Duodenal mucosa (tissue), 2 donors: ENCODE data around the gene METTL8.

ENCODE experiments used
- H3K27ac ChIP-seq: one replicate; pipeline ENCODE4 v1.7.0; 2013; ENCODE audit warnings: low read depth, low read length
- H3K27me3 ChIP-seq, 2 donors: one replicate each; pipeline ENCODE4 v1.7.0; 2013; ENCODE audit warnings: low read length in 2 of 2, control low read depth in 1 of 2; ENCODE audit not compliant: insufficient read depth in 2 of 2, control insufficient read depth in 1 of 2
- H3K36me3 ChIP-seq, 2 donors: one replicate each; pipeline ENCODE4 v1.7.0; 2013; ENCODE audit warnings: low read length in 2 of 2, control low read depth in 1 of 2; ENCODE audit not compliant: insufficient read depth in 2 of 2, control insufficient read depth in 1 of 2
- H3K4me1 ChIP-seq, 2 donors: one replicate each; pipeline ENCODE4 v1.7.0; 2013; ENCODE audit warnings: low read length in 2 of 2, control low read depth in 1 of 2; ENCODE audit not compliant: insufficient read depth in 2 of 2, control insufficient read depth in 1 of 2
- H3K4me3 ChIP-seq, 2 donors: one replicate each; pipeline ENCODE4 v1.7.0; 2013; ENCODE audit warnings: low read length in 2 of 2, low read depth in 1 of 2
- H3K9ac ChIP-seq, 2 donors: one replicate each; pipeline ENCODE4 v1.7.0; 2013; ENCODE audit warnings: low read length in 2 of 2, low read depth in 1 of 2
- H3K9me3 ChIP-seq, 2 donors: one replicate each; pipeline ENCODE4 v1.7.0; 2013; ENCODE audit warnings: low read length in 2 of 2, control low read depth in 1 of 2; ENCODE audit not compliant: control insufficient read depth in 1 of 2

The METTL8 gene

GRCh38 chr2:171330155-171330956 lies 103.4 kb downstream of the METTL8 start:
- H3K4me1 ChIP-seq, result no peaks in the 10 kb centered on the region
- H3K4me3 ChIP-seq, result no peak overlapping the region
- no peak overlapping the region for H3K9ac ChIP-seq
- H3K36me3 ChIP-seq, result no peaks in the 10 kb centered on the region
- no peak overlapping the region for H3K27ac ChIP-seq
- no peaks in the 10 kb centered on the region for H3K9me3 ChIP-seq
- H3K27me3 ChIP-seq, result no peaks in the 10 kb centered on the region

GRCh38 chr2:171327043-171327496 lies 106.7 kb downstream of the METTL8 start:
- no peaks in the 10 kb centered on the region for H3K4me1 ChIP-seq
- H3K27ac ChIP-seq, result no peak overlapping the region
- no peaks in the 10 kb centered on the region for H3K9me3 ChIP-seq
- H3K9ac ChIP-seq, result no peak overlapping the region
- no peaks in the 10 kb centered on the region for H3K27me3 ChIP-seq
- no peak overlapping the region for H3K4me3 ChIP-seq
- no peaks in the 10 kb centered on the region for H3K36me3 ChIP-seq

GRCh38 chr2:171325886-171326585 lies 107.8 kb downstream of the METTL8 start:
- no peak overlapping the region for H3K27ac ChIP-seq
- no peaks in the 10 kb centered on the region for H3K9me3 ChIP-seq
- no peak overlapping the region for H3K4me3 ChIP-seq
- no peaks in the 10 kb centered on the region for H3K27me3 ChIP-seq
- H3K36me3 ChIP-seq, result no peaks in the 10 kb centered on the region
- H3K4me1 ChIP-seq, result no peaks in the 10 kb centered on the region
- H3K9ac ChIP-seq, result no peak overlapping the region

- Histone ChIP-seq H3K36me3 (no peaks in the 10 kb centered on the region), H3K4me3 (no peak overlapping the region), H3K9me3 (no peaks in the 10 kb centered on the region), H3K27ac (no peak overlapping the region), H3K9ac (no peak overlapping the region), H3K27me3 (no peaks in the 10 kb centered on the region), H3K4me1 (no peaks in the 10 kb centered on the region)
Measured at GRCh38 chr2:171323971-171324528, 109.7 kb downstream of the METTL8 start.

- Histone ChIP-seq H3K4me3 (no peak overlapping the region), H3K4me1 (no peaks in the 10 kb centered on the region), H3K36me3 (no peaks in the 10 kb centered on the region), H3K9ac (no peak overlapping the region), H3K9me3 (no peaks in the 10 kb centered on the region), H3K27me3 (no peaks in the 10 kb centered on the region), H3K27ac (no peak overlapping the region)
Measured at GRCh38 chr2:171322928-171323327, 110.9 kb downstream of the METTL8 start.

GRCh38 chr2:171320731-171321130 lies 113.1 kb downstream of the METTL8 start:
- no peaks in the 10 kb centered on the region for H3K27me3 ChIP-seq
- no peaks in the 10 kb centered on the region for H3K9me3 ChIP-seq
- no peak overlapping the region for H3K4me3 ChIP-seq
- H3K9ac ChIP-seq, result no peak overlapping the region
- H3K4me1 ChIP-seq, result no peaks in the 10 kb centered on the region
- H3K36me3 ChIP-seq, result no peaks in the 10 kb centered on the region
- H3K27ac ChIP-seq, result no peak overlapping the region

GRCh38 chr2:171320208-171320621 lies 113.6 kb downstream of the METTL8 start:
- no peak overlapping the region for H3K4me3 ChIP-seq
- no peak overlapping the region for H3K9ac ChIP-seq
- no peaks in the 10 kb centered on the region for H3K9me3 ChIP-seq
- no peaks in the 10 kb centered on the region for H3K27me3 ChIP-seq
- H3K4me1 ChIP-seq, result no peaks in the 10 kb centered on the region
- H3K36me3 ChIP-seq, result no peaks in the 10 kb centered on the region
- H3K27ac ChIP-seq, result no peak overlapping the region

GRCh38 chr2:171319164-171319810 lies 114.5 kb downstream of the METTL8 start:
- Histone ChIP-seq H3K27me3 (no peaks in the 10 kb centered on the region), H3K36me3 (no peaks in the 10 kb centered on the region), H3K4me3 (no peak overlapping the region), H3K27ac (no peak overlapping the region), H3K9me3 (no peaks in the 10 kb centered on the region), H3K4me1 (no peaks in the 10 kb centered on the region), H3K9ac (no peak overlapping the region)

- H3K4me1 ChIP-seq, result no peaks in the 10 kb centered on the region
- H3K9ac ChIP-seq, result no peak overlapping the region
Measured at GRCh38 chr2:171318463-171318934, 115.3 kb downstream of the METTL8 start.

More at GRCh38 chr2:171318463-171318934, 115.3 kb downstream of the METTL8 start:
- Histone ChIP-seq H3K36me3 (no peaks in the 10 kb centered on the region), H3K9me3 (no peaks in the 10 kb centered on the region), H3K4me3 (no peak overlapping the region), H3K27ac (no peak overlapping the region), H3K27me3 (no peaks in the 10 kb centered on the region)
